Measurements from ENCODE around the gene LRRC31. TPM values are rescaled to one million over a fixed set of nuclear protein-coding genes. Genes with fewer than 3 reads are reported as not detected.

The LRRC31 gene
- not detected in 2 replicates for total RNA-seq

DNA sequence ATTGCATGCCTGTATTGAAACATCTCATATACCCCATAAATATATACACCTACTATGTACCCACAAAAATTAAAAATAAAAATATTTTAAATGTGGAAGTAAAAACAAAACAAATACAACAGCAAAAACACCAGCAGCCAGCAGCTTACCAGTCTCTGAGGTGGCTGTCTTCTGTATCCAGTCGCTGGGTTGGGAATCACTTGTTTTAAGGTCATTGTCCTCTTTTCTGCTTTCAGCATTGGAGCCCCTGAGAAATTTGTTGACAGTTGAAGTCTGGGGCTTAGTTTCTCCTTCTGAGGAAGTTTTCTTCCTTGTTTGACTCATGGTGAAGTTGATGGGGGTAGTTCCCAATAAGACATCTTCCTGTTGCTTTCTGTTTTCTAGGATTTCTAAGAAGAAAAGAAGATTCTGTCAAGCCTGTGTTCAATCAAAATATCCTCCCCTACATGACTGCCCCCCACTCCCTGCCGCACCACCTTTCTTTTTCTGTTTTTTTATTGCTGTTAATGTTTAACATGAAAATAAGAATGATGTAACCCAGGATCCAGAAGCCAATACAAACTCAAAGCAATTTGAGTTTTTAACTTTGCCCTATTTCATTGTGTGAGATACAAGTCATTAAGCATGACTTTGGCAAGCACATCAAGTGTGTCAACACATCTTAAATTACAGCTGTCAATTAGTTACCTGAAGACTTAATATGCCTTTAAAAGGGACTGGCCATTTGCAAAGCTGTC is at the start of gene LRRC31:
LRRC31 (minus strand) TSS at position 452 of the 737 bp plus-strand sequence; CDS start at position 324, 128 bp downstream.

DNA sequence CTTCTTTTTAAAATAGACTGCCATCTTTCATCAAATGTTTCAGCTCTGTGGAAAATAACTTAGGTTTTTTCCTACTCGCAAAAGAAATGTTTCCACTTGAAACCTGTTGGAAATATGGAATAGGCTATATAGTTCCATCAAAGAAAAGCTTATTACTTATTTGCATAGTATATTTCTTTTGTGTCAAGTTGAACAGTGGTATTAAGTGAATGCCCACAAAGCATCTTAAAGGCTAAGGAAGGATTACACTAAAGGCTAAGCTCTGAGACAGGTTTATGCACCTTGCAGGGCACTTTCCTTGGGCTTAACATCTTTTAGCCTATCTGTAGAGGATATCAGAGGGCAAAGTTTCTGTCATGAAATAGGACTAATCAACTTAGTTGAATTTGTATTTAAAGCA is 41.5 kb upstream of the LRRC31 start, which contains the start of gene SAMD7:
SAMD7 (plus strand) TSS at position 301 of the 400 bp plus-strand sequence. CDS start 7,927 bp downstream, outside the sequence.

DNA sequence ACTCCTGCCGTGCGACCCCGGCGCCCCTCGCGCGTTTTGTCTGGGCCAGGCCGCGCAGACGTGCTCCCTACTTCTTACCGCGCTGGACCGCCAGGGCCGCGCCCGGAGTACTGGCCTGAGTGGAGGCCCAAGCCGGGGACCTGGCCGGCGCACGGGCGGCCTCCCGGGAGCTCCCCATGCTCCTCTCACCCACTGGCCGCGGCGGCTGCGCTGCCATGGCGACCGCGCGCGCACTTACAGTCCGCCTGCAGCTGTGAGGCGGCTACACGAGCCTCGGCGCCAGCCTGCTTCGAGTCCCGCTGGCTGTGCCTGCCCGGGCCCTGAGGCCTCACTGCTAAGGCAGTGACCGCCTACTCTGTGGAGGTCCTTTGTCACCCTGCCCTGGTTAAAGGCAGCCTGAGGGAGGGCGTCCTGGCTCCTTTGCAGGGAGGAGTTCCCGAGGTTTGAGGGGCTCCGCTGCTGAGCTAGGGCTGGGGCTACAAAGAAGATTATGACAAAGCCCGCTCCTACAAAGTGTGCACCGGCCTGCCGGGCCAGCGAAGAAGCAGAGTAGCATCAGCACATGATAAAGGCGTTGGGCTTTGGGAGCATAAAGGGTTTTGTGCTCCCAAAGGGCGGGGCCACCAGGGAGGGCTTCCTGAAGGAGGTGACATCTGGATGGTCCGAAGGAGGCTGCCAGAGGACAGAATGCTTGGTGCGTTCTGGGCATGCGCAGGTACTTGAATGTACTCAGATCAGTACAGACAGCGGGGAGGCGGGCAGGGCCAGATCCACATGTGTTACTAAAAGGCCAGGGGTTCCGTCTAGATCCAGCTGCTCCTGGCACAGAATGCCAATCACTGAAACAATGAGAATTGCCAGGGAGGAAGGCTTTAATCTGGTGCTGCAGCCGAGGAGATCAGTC is 57.2 kb downstream of the LRRC31 start, which contains the start of the genes LRRC34 and LRRIQ4:
LRRC34 (minus strand) TSS at position 573 of the 904 bp plus-strand sequence; CDS start at position 217, 356 bp downstream.
LRRIQ4 (plus strand) TSS at position 539 of the 904 bp plus-strand sequence. CDS start 9,052 bp downstream, outside the sequence.

Other genes starting within 250 kb of the LRRC31 start
- 15.6 and 36.9 TPM in 2 replicates for gene MECOM, start 206.2 kb downstream of the LRRC31 start, total RNA-seq
- gene TERC, start 104.9 kb downstream of the LRRC31 start, total RNA-seq: 23.9 and 66.4 TPM in 2 replicates
- gene ACTRT3, start 100.4 kb downstream of the LRRC31 start, total RNA-seq: 5.7 and 6.4 TPM in 2 replicates
- 16.7 and 20.1 TPM in 2 replicates for gene MYNN, start 96.5 kb downstream of the LRRC31 start, total RNA-seq
- gene LRRIQ4, start 57.1 kb downstream of the LRRC31 start, total RNA-seq: 0.07 TPM in 2 replicates
- gene LRRC34, start 57.0 kb downstream of the LRRC31 start, total RNA-seq: 1.3 and 1.8 TPM in 2 replicates
- gene SAMD7, start 41.6 kb upstream of the LRRC31 start, total RNA-seq: not detected in 2 replicates
- 65.8 and 69.6 TPM in 2 replicates for gene SEC62, start 96.9 kb upstream of the LRRC31 start, total RNA-seq
- 0.13 and 0.26 TPM in 2 replicates for gene GPR160, start 168.1 kb upstream of the LRRC31 start, total RNA-seq

All from smooth muscle cell of the pulmonary artery (primary cell).